Panc1 (cell line): ENCODE data around the gene CHID1. TPM values are rescaled to one million over a fixed set of nuclear protein-coding genes. Genes with fewer than 3 reads are reported as not detected.

Source experiments
- ATAC-seq: fragments of 200-7000 bp; cut with Tn5 transposase; 2 replicates; pipeline ENCODE4 v1.9.1; 2020; ENCODE audit warnings: mild to moderate bottlenecking, moderate library complexity
- BruUV-seq: library from RNA; stranded (reverse); fragments of 400-500 nt; replicated peaks from 2 replicates; lab custom pipeline; 2021; lab: Mats Ljungman, UMichigan
- CTCF ChIA-PET: fragments of 300-600 bp; sonication (Branson Sonifier 250); formaldehyde crosslinking; loops from one replicate; lab custom pipeline; 2022; ENCODE audit warnings: antibody characterized with exemption; lab: Charles Lee
- POLR2A ChIA-PET: fragments of 300-600 bp; sonication (Branson Sonifier 250); formaldehyde crosslinking; loops from one replicate; lab custom pipeline; 2022; ENCODE audit warnings: antibody characterized with exemption; lab: Charles Lee
- DNase-seq: peaks from one replicate; pipeline ENCODE4 v3.0.0-alpha.2; 2010; ENCODE audit warnings: low read depth, low spot score
- H3K27ac ChIP-seq: 2 replicates; pipeline ENCODE4 v1.5.1; 2011; ENCODE audit warnings: mild to moderate bottlenecking, low read length, inconsistent platforms
- H3K27me3 ChIP-seq: fragments of 200-500 bp; sonication (Bioruptor generic); 2 replicates; pipeline ENCODE4 v1.6.0; 2014; ENCODE audit warnings: low read length, inconsistent platforms; ENCODE audit not compliant: control insufficient read depth, insufficient read depth
- H3K36me3 ChIP-seq: fragments of 200-500 bp; sonication (Bioruptor generic); 2 replicates; pipeline ENCODE4 v1.5.1; 2014; ENCODE audit warnings: inconsistent platforms, mild to moderate bottlenecking, low read length, moderate library complexity; ENCODE audit not compliant: control insufficient read depth, insufficient read depth
- H3K4me1 ChIP-seq: 2 replicates; pipeline ENCODE4 v1.5.1; 2011; ENCODE audit warnings: inconsistent platforms, mild to moderate bottlenecking, low read length, moderate library complexity; ENCODE audit not compliant: control insufficient read depth, insufficient read depth
- H3K4me3 ChIP-seq, 2 experiments: 2 replicates each; pipeline ENCODE4 v1.5.1; 2011 to 2012; ENCODE audit warnings: low read depth in 2 of 2, low read length in 2 of 2, mild to moderate bottlenecking in 2 of 2, inconsistent platforms in 1 of 2, moderate library complexity in 1 of 2
- H3K9me3 ChIP-seq: fragments of 200-500 bp; sonication (Bioruptor generic); 2 replicates; pipeline ENCODE4 v1.5.1; 2014; ENCODE audit warnings: low read depth, mild to moderate bottlenecking, inconsistent platforms, low read length, moderate library complexity; ENCODE audit not compliant: control insufficient read depth, insufficient read depth
- POLR2AphosphoS5 ChIP-seq: IDR thresholded peaks from 2 replicates; pipeline ENCODE4 v1.6.1; 2012; ENCODE audit warnings: mild to moderate bottlenecking, low read depth, low read length, moderate library complexity
- SIN3A ChIP-seq: IDR thresholded peaks from 2 replicates; pipeline ENCODE4 v1.6.1; 2012; ENCODE audit warnings: low read depth, mild to moderate bottlenecking, low read length, moderate library complexity, borderline replicate concordance; ENCODE audit not compliant: insufficient read depth
- TCF7L2 ChIP-seq: IDR thresholded peaks from 2 replicates; pipeline ENCODE4 v1.6.1; 2011; ENCODE audit warnings: mild to moderate bottlenecking, low read depth, low read length, inconsistent platforms
- in situ Hi-C: cut with HindIII; loops from 2 replicates; pipeline ENCODE4 v1.10.0; 2016; ENCODE audit warnings: low sequenced_read_pairs, low pct_unique_long_range_greater_than_20kb
- intact Hi-C: fragments of 100-400 bp; cut with micrococcal nuclease; formaldehyde crosslinking; loops from one replicate; pipeline ENCODE4 v1.10.0; 2022; ENCODE audit not compliant: unreplicated experiment
- total RNA-seq: library from RNA; stranded (reverse); gene quantifications from one replicate; pipeline ENCODE4 v1.2.1, GENCODE V29; 2021; ENCODE audit not compliant: unreplicated experiment
- TF ChIP-seq, protein P1 (sequence below), 2 experiments: IDR thresholded peaks; 2 replicates each; pipeline ENCODE4 v1.6.1; 2011 to 2012; ENCODE audit warnings: low read depth in 2 of 2, control low read depth in 1 of 2, low read length in 1 of 2, mild to moderate bottlenecking in 1 of 2, moderate library complexity in 1 of 2; ENCODE audit not compliant: insufficient read depth in 1 of 2
- TF ChIP-seq, protein P2 (sequence below): fragments of 450-650 bp; IDR thresholded peaks from 2 replicates; pipeline ENCODE4 v1.5.1; 2017; ENCODE audit warnings: mild to moderate bottlenecking

CHID1 gene
- total RNA-seq, 1 experiment from 2014 or later: 224 TPM

DNA sequence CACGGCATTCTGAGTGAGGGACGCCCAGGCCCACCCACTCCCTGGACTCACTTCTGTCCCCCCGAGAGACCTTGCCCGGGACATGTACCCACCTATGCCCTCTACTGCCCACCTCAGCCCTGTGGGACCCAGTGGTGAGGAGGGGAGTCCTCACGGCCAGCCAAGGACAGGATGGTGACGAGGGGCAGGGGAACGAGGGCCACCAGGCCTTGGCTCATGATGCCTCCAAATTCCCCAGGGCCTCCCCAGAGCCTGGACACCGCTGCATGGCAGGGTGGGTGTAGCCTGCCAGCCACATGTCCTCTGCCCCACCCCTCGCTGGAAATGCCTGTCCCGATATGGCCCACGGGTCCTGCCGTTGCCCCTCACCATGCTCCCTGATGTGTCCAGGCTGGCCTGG lies 41.8 kb downstream of the CHID1 start:
- no peak for ATAC-seq

GRCh38 chr11:868394-868793 lies 42.2 kb downstream of the CHID1 start:
- ATAC-seq: no peak
- TF ChIP-seq SIN3A (no peak; the same call in 1 of the 2 replicates), POLR2AphosphoS5 (no peak)
- TF ChIP-seq, protein P1, sequence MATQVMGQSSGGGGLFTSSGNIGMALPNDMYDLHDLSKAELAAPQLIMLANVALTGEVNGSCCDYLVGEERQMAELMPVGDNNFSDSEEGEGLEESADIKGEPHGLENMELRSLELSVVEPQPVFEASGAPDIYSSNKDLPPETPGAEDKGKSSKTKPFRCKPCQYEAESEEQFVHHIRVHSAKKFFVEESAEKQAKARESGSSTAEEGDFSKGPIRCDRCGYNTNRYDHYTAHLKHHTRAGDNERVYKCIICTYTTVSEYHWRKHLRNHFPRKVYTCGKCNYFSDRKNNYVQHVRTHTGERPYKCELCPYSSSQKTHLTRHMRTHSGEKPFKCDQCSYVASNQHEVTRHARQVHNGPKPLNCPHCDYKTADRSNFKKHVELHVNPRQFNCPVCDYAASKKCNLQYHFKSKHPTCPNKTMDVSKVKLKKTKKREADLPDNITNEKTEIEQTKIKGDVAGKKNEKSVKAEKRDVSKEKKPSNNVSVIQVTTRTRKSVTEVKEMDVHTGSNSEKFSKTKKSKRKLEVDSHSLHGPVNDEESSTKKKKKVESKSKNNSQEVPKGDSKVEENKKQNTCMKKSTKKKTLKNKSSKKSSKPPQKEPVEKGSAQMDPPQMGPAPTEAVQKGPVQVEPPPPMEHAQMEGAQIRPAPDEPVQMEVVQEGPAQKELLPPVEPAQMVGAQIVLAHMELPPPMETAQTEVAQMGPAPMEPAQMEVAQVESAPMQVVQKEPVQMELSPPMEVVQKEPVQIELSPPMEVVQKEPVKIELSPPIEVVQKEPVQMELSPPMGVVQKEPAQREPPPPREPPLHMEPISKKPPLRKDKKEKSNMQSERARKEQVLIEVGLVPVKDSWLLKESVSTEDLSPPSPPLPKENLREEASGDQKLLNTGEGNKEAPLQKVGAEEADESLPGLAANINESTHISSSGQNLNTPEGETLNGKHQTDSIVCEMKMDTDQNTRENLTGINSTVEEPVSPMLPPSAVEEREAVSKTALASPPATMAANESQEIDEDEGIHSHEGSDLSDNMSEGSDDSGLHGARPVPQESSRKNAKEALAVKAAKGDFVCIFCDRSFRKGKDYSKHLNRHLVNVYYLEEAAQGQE (IDR thresholded peaks at IDR 0.05; ENCODE audit: insufficient read depth in 1 of 2, low read depth in 2 of 2, low read length in 1 of 2): 0 out of 4 replicates have a peak, but pooled peaks of 1 of the 2 experiments have one; percentile 2
- POLR2A ChIA-PET: no interaction called here
- CTCF ChIA-PET: interaction anchor here (0.6 to 1.2 kb wide), 2 partner anchors 180 to 183 kb away, joined by 4 to 6 read pairs; no protein-coding TSS in a partner anchor
- in situ Hi-C loops: no loop called here
- Histone ChIP-seq H3K4me3 (no peak overlapping the region), H3K9me3 (no peaks in the 10 kb centered on the region), H3K4me1 (peaks cover 47% of the 10 kb centered on the region), H3K27ac (no peak overlapping the region), H3K27me3 (no peaks in the 10 kb centered on the region), H3K36me3 (no peaks in the 10 kb centered on the region)
- intact Hi-C loops: no loop called here
- TSS peak; percentile 62 for BruUV-seq
- no peak for DNase-seq

More for the DNA sequence above, 41.8 kb downstream of the CHID1 start:
- ChIA-PET POLR2A (no interaction called here), CTCF (no interaction called here)
- H3K27me3 ChIP-seq: no peaks in the 10 kb centered on the region
- in situ Hi-C loops (no loop called here), intact Hi-C loops (no loop called here)
- H3K4me1 ChIP-seq: peaks cover 43% of the 10 kb centered on the region
- no peak for DNase-seq
- H3K36me3 ChIP-seq: no peaks in the 10 kb centered on the region
- TF ChIP-seq POLR2AphosphoS5 (no peak; the same call in 1 of the 2 replicates), SIN3A (0 out of 2 replicates have a peak, but pooled peaks have one; percentile 23), TCF7L2 (no peak)
- TF ChIP-seq, protein P1 (IDR thresholded peaks at IDR 0.05; ENCODE audit: insufficient read depth in 1 of 2, low read depth in 2 of 2, low read length in 1 of 2): 0 out of 4 replicates have a peak, but pooled peaks of 1 of the 2 experiments have one; percentile 2
- TF ChIP-seq, protein P2, sequence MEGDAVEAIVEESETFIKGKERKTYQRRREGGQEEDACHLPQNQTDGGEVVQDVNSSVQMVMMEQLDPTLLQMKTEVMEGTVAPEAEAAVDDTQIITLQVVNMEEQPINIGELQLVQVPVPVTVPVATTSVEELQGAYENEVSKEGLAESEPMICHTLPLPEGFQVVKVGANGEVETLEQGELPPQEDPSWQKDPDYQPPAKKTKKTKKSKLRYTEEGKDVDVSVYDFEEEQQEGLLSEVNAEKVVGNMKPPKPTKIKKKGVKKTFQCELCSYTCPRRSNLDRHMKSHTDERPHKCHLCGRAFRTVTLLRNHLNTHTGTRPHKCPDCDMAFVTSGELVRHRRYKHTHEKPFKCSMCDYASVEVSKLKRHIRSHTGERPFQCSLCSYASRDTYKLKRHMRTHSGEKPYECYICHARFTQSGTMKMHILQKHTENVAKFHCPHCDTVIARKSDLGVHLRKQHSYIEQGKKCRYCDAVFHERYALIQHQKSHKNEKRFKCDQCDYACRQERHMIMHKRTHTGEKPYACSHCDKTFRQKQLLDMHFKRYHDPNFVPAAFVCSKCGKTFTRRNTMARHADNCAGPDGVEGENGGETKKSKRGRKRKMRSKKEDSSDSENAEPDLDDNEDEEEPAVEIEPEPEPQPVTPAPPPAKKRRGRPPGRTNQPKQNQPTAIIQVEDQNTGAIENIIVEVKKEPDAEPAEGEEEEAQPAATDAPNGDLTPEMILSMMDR: no peak
- no peaks in the 10 kb centered on the region for H3K9me3 ChIP-seq
- H3K27ac ChIP-seq: no peak overlapping the region
- H3K4me3 ChIP-seq: no peak overlapping the region
- BruUV-seq: no TSS peak
